Glutamatergic neuron (in vitro differentiated cells): ENCODE data around the gene ZNF75A. TPM values are rescaled to one million over a fixed set of nuclear protein-coding genes. Genes with fewer than 3 reads are reported as not detected.

Experiments used
- DNase-seq: peaks from one replicate; pipeline ENCODE4 v3.0.0; 2022
- H3K27ac Mint-ChIP-seq: one replicate; pipeline ENCODE4 v1.8.0; 2020; ENCODE audit warnings: mild to moderate bottlenecking, mixed read lengths, inconsistent platforms; ENCODE audit not compliant: unreplicated experiment
- H3K27me3 Mint-ChIP-seq: one replicate; pipeline ENCODE4 v1.8.0; 2020; ENCODE audit warnings: mild to moderate bottlenecking, moderate library complexity, mixed read lengths, inconsistent platforms; ENCODE audit not compliant: unreplicated experiment
- H3K36me3 Mint-ChIP-seq: one replicate; pipeline ENCODE4 v1.8.0; 2020; ENCODE audit warnings: mild to moderate bottlenecking, mixed read lengths, inconsistent platforms; ENCODE audit not compliant: unreplicated experiment
- H3K4me1 Mint-ChIP-seq: one replicate; pipeline ENCODE4 v1.8.0; 2020; ENCODE audit warnings: mild to moderate bottlenecking, low read depth, mixed read lengths, inconsistent platforms; ENCODE audit not compliant: unreplicated experiment
- H3K4me3 Mint-ChIP-seq: one replicate; pipeline ENCODE4 v1.8.0; 2020; ENCODE audit warnings: mild to moderate bottlenecking, mixed read lengths, inconsistent platforms; ENCODE audit not compliant: unreplicated experiment
- H3K9me3 Mint-ChIP-seq: one replicate; pipeline ENCODE4 v1.8.0; 2020; ENCODE audit warnings: mild to moderate bottlenecking, moderate library complexity, mixed read lengths, inconsistent platforms; ENCODE audit not compliant: unreplicated experiment
- total RNA-seq: library from RNA; stranded (reverse); fragmentation: NEBNext Ultra II Directional; extraction: Animal tissue kit (Norgen Biotek cat#: 25700); gene quantifications from one replicate; pipeline ENCODE4 v1.2.1, GENCODE V29; 2021; ENCODE audit not compliant: unreplicated experiment
- TF ChIP-seq, protein P1 (sequence below): fragments of 200-600 bp; sonication (generic); IDR thresholded peaks from one replicate; pipeline ENCODE4 v1.5.0; 2021; ENCODE audit not compliant: partially characterized antibody, unreplicated experiment

The ZNF75A gene
- total RNA-seq, 1 donor from 2014 or later, result 62.4 TPM

DNA sequence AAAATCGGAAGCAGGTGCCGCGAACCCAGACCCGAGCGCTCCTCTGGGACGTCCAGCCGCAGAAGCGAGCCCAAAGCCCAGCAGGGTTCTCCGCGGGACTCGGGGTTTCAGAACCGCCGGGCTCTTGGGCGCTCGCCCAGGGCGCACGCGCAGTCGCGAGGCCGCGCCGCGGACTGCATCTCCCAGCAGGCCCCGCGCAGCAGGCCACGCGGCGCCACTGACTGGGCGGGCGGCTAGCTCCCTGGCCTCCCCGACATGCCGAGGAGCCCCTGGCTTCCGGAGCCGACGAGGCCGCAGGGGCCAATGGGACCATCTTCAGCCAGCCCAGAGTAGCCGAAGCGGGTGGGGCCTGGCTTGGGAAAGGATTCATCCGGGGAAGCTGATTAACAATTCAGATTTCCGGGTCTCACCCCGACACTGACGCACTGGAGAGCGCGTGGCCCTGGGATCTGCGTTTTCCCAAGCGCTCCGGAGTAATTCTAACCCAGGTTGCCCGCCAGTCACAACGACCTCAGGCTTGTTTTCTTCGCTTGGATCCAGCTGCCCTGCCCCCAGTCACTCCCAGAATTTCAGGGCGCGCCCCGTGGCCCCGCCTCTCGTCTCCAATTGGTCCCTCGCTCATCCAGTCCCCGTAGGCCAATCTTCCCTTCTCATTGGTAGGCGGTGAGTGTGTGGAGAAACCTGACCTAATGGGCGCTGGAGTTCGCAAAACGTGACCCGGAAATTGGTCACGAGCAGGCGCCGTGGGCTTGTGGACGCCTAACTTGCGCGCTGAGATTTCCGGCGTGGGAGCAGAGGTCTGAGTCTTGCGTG is 22.4 kb upstream of the ZNF75A start, which contains the start of gene ZNF263:
ZNF263 (plus strand) TSS at position 762 of the 813 bp plus-strand sequence. CDS start 328 bp downstream, outside the sequence.
- Mint-ChIP-seq H3K27me3 (peaks cover 20% of the 10 kb centered on the region), H3K36me3 (peaks cover 15% of the 10 kb centered on the region), H3K9me3 (peaks cover 13% of the 10 kb centered on the region), H3K4me1 (peaks cover 11% of the 10 kb centered on the region), H3K4me3 (peak within 1 kb of the TSS; percentile 100), H3K27ac (peak within 1 kb of the TSS; percentile 98)
- DNase-seq, result peak; percentile 91
- TF ChIP-seq, protein P1, sequence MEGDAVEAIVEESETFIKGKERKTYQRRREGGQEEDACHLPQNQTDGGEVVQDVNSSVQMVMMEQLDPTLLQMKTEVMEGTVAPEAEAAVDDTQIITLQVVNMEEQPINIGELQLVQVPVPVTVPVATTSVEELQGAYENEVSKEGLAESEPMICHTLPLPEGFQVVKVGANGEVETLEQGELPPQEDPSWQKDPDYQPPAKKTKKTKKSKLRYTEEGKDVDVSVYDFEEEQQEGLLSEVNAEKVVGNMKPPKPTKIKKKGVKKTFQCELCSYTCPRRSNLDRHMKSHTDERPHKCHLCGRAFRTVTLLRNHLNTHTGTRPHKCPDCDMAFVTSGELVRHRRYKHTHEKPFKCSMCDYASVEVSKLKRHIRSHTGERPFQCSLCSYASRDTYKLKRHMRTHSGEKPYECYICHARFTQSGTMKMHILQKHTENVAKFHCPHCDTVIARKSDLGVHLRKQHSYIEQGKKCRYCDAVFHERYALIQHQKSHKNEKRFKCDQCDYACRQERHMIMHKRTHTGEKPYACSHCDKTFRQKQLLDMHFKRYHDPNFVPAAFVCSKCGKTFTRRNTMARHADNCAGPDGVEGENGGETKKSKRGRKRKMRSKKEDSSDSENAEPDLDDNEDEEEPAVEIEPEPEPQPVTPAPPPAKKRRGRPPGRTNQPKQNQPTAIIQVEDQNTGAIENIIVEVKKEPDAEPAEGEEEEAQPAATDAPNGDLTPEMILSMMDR, result no peak

- peaks cover 11% of the 10 kb centered on the region for H3K4me1 Mint-ChIP-seq
- no peak for DNase-seq
- peak overlapping the region; percentile 98 for H3K27ac Mint-ChIP-seq
- TF ChIP-seq, protein P1, result no peak
- peaks cover 20% of the 10 kb centered on the region for H3K27me3 Mint-ChIP-seq
- H3K36me3 Mint-ChIP-seq, result peaks cover 19% of the 10 kb centered on the region
- H3K4me3 Mint-ChIP-seq, result peak overlapping the region; percentile 100
- peaks cover 16% of the 10 kb centered on the region for H3K9me3 Mint-ChIP-seq
These were observed 21.5 kb upstream of the ZNF75A start for GRCh38 chr16:3283543-3284447.

DNA sequence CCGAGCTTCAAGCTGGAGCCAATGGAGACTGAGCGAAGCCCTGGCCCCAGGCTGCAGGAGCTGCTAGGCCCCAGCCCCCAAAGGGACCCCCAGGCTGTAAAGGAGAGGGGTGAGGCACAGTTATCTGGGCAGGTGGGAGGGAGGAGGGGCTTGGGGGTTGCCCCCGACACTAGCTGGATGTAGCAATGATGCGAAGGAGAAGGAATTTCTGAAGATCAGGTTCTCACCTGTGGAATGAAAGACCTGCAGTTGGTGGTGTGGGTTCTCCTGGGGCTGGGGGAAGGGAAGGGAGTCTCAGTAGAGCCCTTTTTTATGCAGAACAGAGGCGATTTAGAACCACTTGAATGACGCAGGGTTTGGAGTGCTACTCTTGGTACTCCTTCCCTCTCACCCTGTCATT is 20.2 kb upstream of the ZNF75A start:
- Mint-ChIP-seq H3K9me3 (peaks cover 16% of the 10 kb centered on the region), H3K36me3 (peaks cover 28% of the 10 kb centered on the region), H3K4me1 (peaks cover 11% of the 10 kb centered on the region), H3K4me3 (peak overlapping the region; percentile 100), H3K27me3 (peaks cover 20% of the 10 kb centered on the region), H3K27ac (no peak overlapping the region)
- DNase-seq, result no peak
- TF ChIP-seq, protein P1, result no peak

DNA sequence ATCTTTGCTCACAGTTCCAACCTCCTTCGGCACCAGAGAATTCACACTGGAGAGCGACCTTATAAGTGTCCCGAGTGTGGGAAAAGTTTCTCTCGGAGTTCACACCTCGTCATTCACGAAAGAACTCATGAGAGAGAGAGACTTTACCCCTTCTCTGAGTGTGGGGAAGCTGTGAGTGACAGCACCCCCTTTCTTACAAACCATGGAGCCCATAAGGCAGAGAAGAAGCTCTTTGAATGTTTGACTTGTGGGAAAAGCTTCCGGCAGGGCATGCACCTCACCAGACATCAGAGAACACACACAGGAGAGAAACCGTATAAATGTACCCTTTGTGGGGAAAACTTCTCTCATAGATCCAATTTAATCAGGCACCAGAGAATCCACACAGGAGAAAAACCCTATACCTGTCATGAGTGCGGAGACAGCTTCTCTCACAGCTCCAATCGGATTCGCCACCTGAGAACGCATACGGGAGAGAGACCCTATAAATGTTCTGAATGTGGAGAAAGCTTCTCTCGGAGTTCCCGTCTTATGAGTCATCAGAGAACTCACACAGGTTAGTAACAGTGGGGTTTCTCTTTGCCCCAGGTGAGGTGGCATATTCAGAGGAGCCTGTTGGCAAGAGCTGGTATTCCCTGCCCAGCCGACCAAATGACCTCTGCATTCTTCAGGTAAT is 15.2 kb upstream of the ZNF75A start:
- H3K4me3 Mint-ChIP-seq, result no peak overlapping the region
- peaks cover 27% of the 10 kb centered on the region for H3K9me3 Mint-ChIP-seq
- peaks cover 14% of the 10 kb centered on the region for H3K27me3 Mint-ChIP-seq
- H3K36me3 Mint-ChIP-seq, result peaks cover 70% of the 10 kb centered on the region
- no peaks in the 10 kb centered on the region for H3K4me1 Mint-ChIP-seq
- TF ChIP-seq, protein P1, result no peak
- no peak for DNase-seq
- H3K27ac Mint-ChIP-seq, result no peak overlapping the region
